CD4-positive, alpha-beta memory T cell (primary cell): ENCODE measurements around the gene C1QTNF5. TPM values are rescaled to one million over a fixed set of nuclear protein-coding genes. Genes with fewer than 3 reads are reported as not detected.
"Not testable (repeated sequence)": the region's sequence is repeated elsewhere in the genome, so short reads cannot be mapped to it uniquely, and the experiment has no call there.

Source experiments
- CTCF ChIA-PET: fragments of 350-600 bp; sonication (Branson Sonifier 250); formaldehyde crosslinking; loops from one replicate; lab custom pipeline; 2021; ENCODE audit warnings: inconsistent platforms; ENCODE audit not compliant: partially characterized antibody; lab: Charles Lee
- POLR2A ChIA-PET: fragments of 350-600 bp; sonication (Branson Sonifier 250); formaldehyde crosslinking; loops from one replicate; lab custom pipeline; 2021; ENCODE audit not compliant: partially characterized antibody; lab: Charles Lee
- DNase-seq, 5 donors: peaks; one replicate each; pipeline versions ENCODE4 v3.0.0 to v3.0.0-alpha.2; 2020 to 2022; ENCODE audit warnings: mixed read lengths in 1 of 5
- H3K27ac ChIP-seq: one replicate; pipeline ENCODE4 v1.7.0; 2013; ENCODE audit warnings: low read depth, low read length
- H3K27me3 ChIP-seq: 2 replicates; pipeline ENCODE4 v1.7.0; 2013; ENCODE audit warnings: mild to moderate bottlenecking, low read length, moderate library complexity; ENCODE audit not compliant: insufficient read depth
- H3K36me3 ChIP-seq: 2 replicates; pipeline ENCODE4 v1.7.0; 2013; ENCODE audit warnings: mild to moderate bottlenecking, low read length, moderate library complexity; ENCODE audit not compliant: insufficient read depth
- H3K4me1 ChIP-seq: 2 replicates; pipeline ENCODE4 v1.7.0; 2013; ENCODE audit warnings: mild to moderate bottlenecking, low read length, moderate library complexity; ENCODE audit not compliant: insufficient read depth
- H3K4me3 ChIP-seq, 2 donors: one replicate each; pipeline ENCODE4 v1.7.0; 2013; ENCODE audit warnings: low read length in 2 of 2, mild to moderate bottlenecking in 1 of 2
- H3K9me3 ChIP-seq, 2 donors: one replicate each; pipeline ENCODE4 v1.7.0; 2013; ENCODE audit warnings: low read length in 2 of 2, control low read depth in 1 of 2; ENCODE audit not compliant: control insufficient read depth in 1 of 2
- H3K27ac Mint-ChIP-seq, 7 donors: one replicate each; pipeline ENCODE4 v1.8.0; 2020 to 2021; ENCODE audit warnings: mixed read lengths in 7 of 7, mild to moderate bottlenecking in 6 of 7, inconsistent platforms in 3 of 7, moderate library complexity in 3 of 7
- H3K27me3 Mint-ChIP-seq, 2 donors: one replicate each; pipeline ENCODE4 v1.8.0; 2020 to 2021; ENCODE audit warnings: mixed read lengths in 2 of 2
- H3K36me3 Mint-ChIP-seq, 2 donors: one replicate each; pipeline ENCODE4 v1.8.0; 2020 to 2021; ENCODE audit warnings: mixed read lengths in 2 of 2, inconsistent platforms in 1 of 2, mild to moderate bottlenecking in 1 of 2
- H3K4me1 Mint-ChIP-seq, 4 donors: one replicate each; pipeline ENCODE4 v1.8.0; 2020 to 2021; ENCODE audit warnings: mixed read lengths in 4 of 4, mild to moderate bottlenecking in 1 of 4
- H3K4me3 Mint-ChIP-seq, 8 donors: one replicate each; pipeline ENCODE4 v1.8.0; 2020 to 2021; ENCODE audit warnings: mixed read lengths in 8 of 8, mild to moderate bottlenecking in 7 of 8, moderate library complexity in 6 of 8, inconsistent platforms in 3 of 8
- H3K9me3 Mint-ChIP-seq, 8 donors: one replicate each; pipeline ENCODE4 v1.8.0; 2020 to 2021; ENCODE audit warnings: mixed read lengths in 8 of 8, mild to moderate bottlenecking in 5 of 8, inconsistent platforms in 3 of 8, moderate library complexity in 1 of 8
- intact Hi-C: fragments of 100-400 bp; cut with micrococcal nuclease; formaldehyde crosslinking; loops from one replicate; pipeline ENCODE4 v1.15.1; 2023
- polyA plus RNA-seq, 2 donors: library from polyadenylated mRNA; unstranded; fragments of 300-500 nt; fragmentation: Illumina TruSeq; gene quantifications; one replicate each; pipeline ENCODE4 v1.2.3, GENCODE V29; 2021
- total RNA-seq, 2 experiments: library from RNA; stranded (reverse); gene quantifications; one replicate each; pipeline ENCODE4 v1.2.3, GENCODE V29; 2021

C1QTNF5 gene
- total RNA-seq, result not detected
- not detected for polyA plus RNA-seq

DNA sequence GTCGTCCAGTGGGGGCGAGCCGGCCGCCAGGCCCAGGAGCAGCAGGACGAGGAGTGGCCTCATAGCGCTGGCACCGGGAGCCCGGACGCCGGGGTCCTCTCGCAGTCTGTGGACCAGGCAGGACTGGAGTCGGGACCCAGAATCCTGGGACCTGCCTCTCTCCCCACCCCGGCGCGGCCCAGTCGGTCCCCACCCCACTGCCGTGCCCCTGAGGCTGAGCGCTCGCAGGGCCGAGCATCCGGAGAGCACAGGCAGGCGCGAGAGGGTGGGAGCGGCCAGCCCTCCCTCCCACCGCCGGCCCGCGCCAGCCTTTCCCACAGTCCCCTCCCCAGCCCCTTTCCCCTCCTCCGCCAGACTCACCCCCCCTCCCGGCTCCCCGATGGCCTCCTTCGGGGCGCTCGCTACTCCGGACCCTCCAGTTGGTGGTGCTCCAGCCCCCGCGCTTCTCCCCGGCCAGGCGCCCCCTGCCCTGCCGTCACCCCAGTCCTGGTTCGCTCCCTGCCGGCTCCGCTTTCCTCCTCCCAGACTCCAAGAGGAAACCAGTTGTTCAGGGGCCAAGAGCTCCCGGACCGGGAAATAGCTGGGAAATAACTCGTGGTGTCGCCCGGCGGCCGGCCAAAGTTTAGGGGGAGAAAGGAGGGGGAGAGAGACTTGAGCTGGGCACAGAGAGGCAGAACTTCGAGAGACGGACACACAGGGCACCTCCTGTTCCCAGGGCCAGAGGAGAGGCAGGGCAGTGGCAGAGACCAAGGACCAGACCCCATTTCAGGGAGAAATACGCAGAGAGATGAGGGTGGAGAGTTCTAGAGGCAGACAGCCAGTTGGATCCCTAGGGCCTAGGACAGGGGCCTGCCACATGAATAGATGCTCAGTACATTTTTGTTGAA, at the start of gene C1QTNF5:
Gene C1QTNF5 (minus strand): TSS at position 549 of the 887 bp plus-strand sequence. CDS start 486 bp downstream, at position 63.
- H3K27me3 ChIP-seq, result peaks cover 23% of the 10 kb centered on the region
- Mint-ChIP-seq H3K4me3 (peak within 1 kb of the TSS in 6 of 8 donors; percentile 4 to 51 (median 36)), H3K36me3 (peaks cover 7% of the 10 kb centered on the region in 2 donors), H3K27ac (peak within 1 kb of the TSS in 1 of 7 donors; percentile 47), H3K4me1 (peaks cover 6 to 39% (median 22%) of the 10 kb centered on the region in 4 donors), H3K27me3 (peaks cover 30% of the 10 kb centered on the region in 2 donors), H3K9me3 (peaks cover 0 to 2% (median 0%) of the 10 kb centered on the region in 8 donors)
- POLR2A ChIA-PET, result interaction anchor here (0.6 kb wide), 1 partner anchor 42 kb away, joined by 3 read pairs; no protein-coding TSS in a partner anchor
- H3K36me3 ChIP-seq, result no peaks in the 10 kb centered on the region
- H3K4me3 ChIP-seq, result no peak within 1 kb of the TSS
- no peak within 1 kb of the TSS for H3K27ac ChIP-seq
- no peaks in the 10 kb centered on the region for H3K9me3 ChIP-seq
- CTCF ChIA-PET, result interaction anchor here (0.8 to 9.8 kb wide), 3 partner anchors 16 to 17 kb away, joined by 4 to 146 read pairs (median 6); no protein-coding TSS in a partner anchor
- peak in 1 of 5 donors; percentile 33 for DNase-seq
- intact Hi-C loops, result no loop called here
- peaks cover 17% of the 10 kb centered on the region for H3K4me1 ChIP-seq

DNA sequence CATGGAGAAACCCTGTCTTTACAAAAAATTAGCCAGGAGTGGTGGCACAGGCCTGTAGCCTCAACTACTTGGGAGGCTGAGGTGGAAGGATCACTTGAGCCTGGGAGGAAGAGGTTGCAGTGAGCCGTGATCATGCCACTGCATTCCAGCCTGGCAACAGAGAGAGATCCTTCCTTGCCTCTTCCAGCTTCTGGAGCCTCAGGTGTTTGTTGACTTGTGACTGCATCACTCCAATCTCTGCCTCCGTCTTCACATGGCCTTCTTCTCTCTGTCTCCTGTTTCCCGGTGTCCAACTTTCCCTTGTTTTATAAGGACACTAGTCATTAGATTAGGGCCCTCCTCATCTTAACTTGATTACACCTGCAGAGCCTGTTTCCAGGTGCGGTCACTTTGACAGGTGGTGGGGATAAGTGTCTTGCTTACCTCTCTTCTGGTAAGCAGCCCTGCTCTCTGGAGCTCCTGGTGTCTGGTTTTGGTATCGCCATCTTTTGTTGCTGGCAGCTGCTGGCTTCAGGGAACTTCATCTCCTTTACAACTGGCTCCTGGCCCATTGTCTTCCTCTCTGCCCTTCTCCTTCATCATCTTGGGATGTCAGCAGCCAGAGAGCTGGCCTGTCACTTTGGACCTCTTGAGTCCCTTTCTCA, 49.0 kb upstream of the C1QTNF5 start:
- peaks cover 2% of the 10 kb centered on the region for H3K27me3 ChIP-seq
- no peaks in the 10 kb centered on the region for H3K36me3 Mint-ChIP-seq
- H3K27ac Mint-ChIP-seq, result peak overlapping the region in 1 of 7 donors; percentile 16
- H3K4me1 Mint-ChIP-seq, result no peaks in the 10 kb centered on the region
- POLR2A ChIA-PET, result no interaction called here
- no peaks in the 10 kb centered on the region for H3K9me3 ChIP-seq
- CTCF ChIA-PET, result no interaction called here
- peaks cover 9 to 24% of the 10 kb centered on the region in 2 donors for H3K27me3 Mint-ChIP-seq
- H3K4me3 ChIP-seq, result no peak overlapping the region
- DNase-seq, result peak in 1 of 5 donors; percentile 10
- H3K4me1 ChIP-seq, result no peaks in the 10 kb centered on the region
- H3K4me3 Mint-ChIP-seq, result no peak overlapping the region
- no peak overlapping the region for H3K27ac ChIP-seq
- H3K36me3 ChIP-seq, result no peaks in the 10 kb centered on the region
- H3K9me3 Mint-ChIP-seq, result peaks cover 0 to 1% (median 0%) of the 10 kb centered on the region in 8 donors
- intact Hi-C loops, result no loop called here

- no peaks in the 10 kb centered on the region for H3K36me3 Mint-ChIP-seq
- peaks cover 8 to 17% of the 10 kb centered on the region in 2 donors for H3K27me3 Mint-ChIP-seq
- Histone ChIP-seq H3K27me3 (no peaks in the 10 kb centered on the region), H3K27ac (no peak overlapping the region), H3K4me1 (no peaks in the 10 kb centered on the region), H3K9me3 (no peaks in the 10 kb centered on the region), H3K4me3 (no peak overlapping the region), H3K36me3 (no peaks in the 10 kb centered on the region)
- no peak for DNase-seq
- no peaks in the 10 kb centered on the region for H3K4me1 Mint-ChIP-seq
- ChIA-PET POLR2A (no interaction called here), CTCF (no interaction called here)
- intact Hi-C loops, result no loop called here
- peaks cover 0 to 1% (median 0%) of the 10 kb centered on the region in 8 donors for H3K9me3 Mint-ChIP-seq
- no peak overlapping the region for H3K27ac Mint-ChIP-seq
- no peak overlapping the region for H3K4me3 Mint-ChIP-seq
These were observed 47.4 kb upstream of the C1QTNF5 start for GRCh38 chr11:119388103-119388502.

DNA sequence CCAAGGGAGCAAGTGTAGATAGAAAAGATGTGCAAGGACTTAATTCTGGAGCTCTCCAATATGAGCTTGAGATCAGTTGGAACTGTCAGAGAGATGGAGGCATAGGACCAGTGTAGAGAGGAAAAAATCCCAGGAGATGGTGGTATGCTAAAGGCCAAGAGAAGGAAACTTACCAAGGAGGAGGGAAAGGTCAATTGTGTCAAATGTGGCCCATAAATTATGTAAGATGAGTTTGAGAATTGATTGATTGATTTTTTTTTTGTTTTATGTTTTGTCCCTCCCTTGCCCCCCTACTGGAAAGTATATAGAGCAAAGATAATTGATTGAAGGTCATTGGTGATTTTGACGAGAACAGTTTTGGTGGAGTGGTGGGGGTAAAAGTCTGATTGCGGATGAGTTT, 43.6 kb upstream of the C1QTNF5 start:
- no peaks in the 10 kb centered on the region for H3K9me3 ChIP-seq
- Mint-ChIP-seq H3K9me3 (no peaks in the 10 kb centered on the region), H3K4me3 (no peak overlapping the region), H3K27me3 (peaks cover 3 to 9% of the 10 kb centered on the region in 2 donors), H3K4me1 (peaks cover 0 to 9% (median 6%) of the 10 kb centered on the region in 4 donors), H3K36me3 (no peaks in the 10 kb centered on the region), H3K27ac (no peak overlapping the region)
- no peaks in the 10 kb centered on the region for H3K36me3 ChIP-seq
- H3K4me3 ChIP-seq, result no peak overlapping the region
- ChIA-PET POLR2A (no interaction called here), CTCF (interaction anchor here (1.2 to 13.9 kb wide), 5 partner anchors 14 to 60 kb away, joined by 3 to 179 read pairs (median 5); no protein-coding TSS in a partner anchor)
- intact Hi-C loops, result no loop called here
- H3K4me1 ChIP-seq, result peaks cover 17% of the 10 kb centered on the region
- DNase-seq, result no peak
- H3K27me3 ChIP-seq, result no peaks in the 10 kb centered on the region
- H3K27ac ChIP-seq, result no peak overlapping the region

DNA sequence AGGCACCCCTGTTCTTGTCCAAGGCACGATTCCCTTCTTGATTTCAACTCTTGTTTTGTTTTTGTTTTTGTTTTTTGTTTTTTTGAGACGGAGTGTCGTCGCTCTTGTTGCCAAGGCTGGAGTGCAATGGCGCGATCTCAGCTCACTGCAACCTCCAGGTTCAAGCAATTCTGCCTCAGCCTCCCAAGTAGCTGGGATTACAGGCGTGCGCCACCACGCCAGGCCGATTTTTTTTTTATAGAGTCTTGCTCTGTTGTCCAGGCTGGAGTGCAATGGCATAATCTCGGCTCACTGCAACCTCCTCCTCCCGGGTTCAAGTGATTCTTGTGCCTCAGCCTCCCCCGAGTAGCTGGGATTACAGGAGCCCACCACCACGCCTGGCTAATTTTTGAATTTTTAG, 41.8 kb upstream of the C1QTNF5 start:
- H3K27ac ChIP-seq, H3K36me3 Mint-ChIP-seq, H3K4me1 Mint-ChIP-seq, DNase-seq, intact Hi-C loops, H3K4me3 Mint-ChIP-seq, H3K27me3 ChIP-seq, H3K27ac Mint-ChIP-seq, H3K27me3 Mint-ChIP-seq, H3K4me3 ChIP-seq, H3K9me3 Mint-ChIP-seq, H3K9me3 ChIP-seq, H3K36me3 ChIP-seq: not testable (repeated sequence)
- CTCF ChIA-PET, result interaction anchor here (1.6 to 13.9 kb wide), 3 partner anchors 10 to 26 kb away, joined by 6 to 179 read pairs (median 6); no protein-coding TSS in a partner anchor
- peaks cover 17% of the 10 kb centered on the region for H3K4me1 ChIP-seq
- POLR2A ChIA-PET, result interaction anchor here (0.6 to 2.3 kb wide), 2 partner anchors 26 to 41 kb away, joined by 3 to 16 read pairs; no protein-coding TSS in a partner anchor

- H3K4me1 Mint-ChIP-seq, result peaks cover 0 to 9% (median 6%) of the 10 kb centered on the region in 4 donors
- H3K9me3 Mint-ChIP-seq, result no peaks in the 10 kb centered on the region
- no peaks in the 10 kb centered on the region for H3K36me3 Mint-ChIP-seq
- ChIA-PET POLR2A (interaction anchor here (0.6 to 2.3 kb wide), 3 partner anchors 26 to 41 kb away, joined by 3 to 16 read pairs (median 3); no protein-coding TSS in a partner anchor), CTCF (interaction anchor here (1.6 to 13.9 kb wide), 3 partner anchors 9 to 25 kb away, joined by 6 to 179 read pairs (median 6); no protein-coding TSS in a partner anchor)
- Histone ChIP-seq H3K36me3 (no peaks in the 10 kb centered on the region), H3K27me3 (no peaks in the 10 kb centered on the region), H3K4me3 (peak overlapping the region; percentile 68 to 77), H3K4me1 (peaks cover 17% of the 10 kb centered on the region), H3K27ac (peak overlapping the region; percentile 49), H3K9me3 (no peaks in the 10 kb centered on the region)
- intact Hi-C loops, result no loop called here
- no peak overlapping the region for H3K27ac Mint-ChIP-seq
- peaks cover 0 to 3% of the 10 kb centered on the region in 2 donors for H3K27me3 Mint-ChIP-seq
- H3K4me3 Mint-ChIP-seq, result no peak overlapping the region
- DNase-seq, result peak in 1 of 5 donors; percentile 10
These were observed 41.4 kb upstream of the C1QTNF5 start for GRCh38 chr11:119382101-119382500.
